A549 (cell line): Measurements from ENCODE around the gene WDR62. TPM values are rescaled to one million over a fixed set of nuclear protein-coding genes. Genes with fewer than 3 reads are reported as not detected.
A peak's percentile ranks its signal among the peaks of the same experiment; 100 is the strongest.

Experiments
- ATOH8 ChIP-seq: fragments of 250-450 bp; sonication (Bioruptor Pico); IDR thresholded peaks from 2 replicates; pipeline ENCODE4 v1.5.0; 2020; ENCODE audit warnings: low read depth, mild to moderate bottlenecking, moderate library complexity
- CBX2 ChIP-seq: fragments of 200-600 bp; sonication (generic); IDR thresholded peaks from 2 replicates; pipeline ENCODE4 v1.6.1; 2016; ENCODE audit warnings: low read depth, mild to moderate bottlenecking, borderline replicate concordance
- CBX8 ChIP-seq: fragments of 200-600 bp; sonication (generic); IDR thresholded peaks from 2 replicates; pipeline ENCODE4 v1.6.1; 2016
- CEBPB ChIP-seq, 2 experiments: fragments of >200 bp in 1 of 2; sonication (Bioruptor Twin) in 1 of 2; formaldehyde crosslinking in 1 of 2; IDR thresholded peaks; 2 replicates each; pipeline ENCODE4 v1.6.1; 2012 to 2016
- CHD2 ChIP-seq: fragments of 150-350 bp; IDR thresholded peaks from 2 replicates; pipeline ENCODE4 v1.6.1; 2014; ENCODE audit warnings: low read length; ENCODE audit not compliant: partially characterized antibody
- E2F6 ChIP-seq: IDR thresholded peaks from 2 replicates; pipeline ENCODE4 v1.6.1; 2012; ENCODE audit warnings: low read depth, borderline replicate concordance
- EP300 ChIP-seq, 2 experiments: fragments of >200 bp; sonication (Bioruptor Twin); formaldehyde crosslinking; IDR thresholded peaks; 2 replicates in 1 of 2; 3 replicates in 1 of 2; pipeline ENCODE4 v1.6.1; 2016 to 2017
- HDAC2 ChIP-seq: fragments of 200-600 bp; sonication (generic); IDR thresholded peaks from 2 replicates; pipeline ENCODE4 v1.6.1; 2016
- JUN ChIP-seq, 2 experiments: fragments of >200 bp; sonication (Bioruptor Twin); formaldehyde crosslinking; IDR thresholded peaks; 2 replicates in 1 of 2; 3 replicates in 1 of 2; pipeline ENCODE4 v1.6.1; 2016 to 2017
- JUNB ChIP-seq: fragments of >200 bp; sonication (Bioruptor Twin); formaldehyde crosslinking; IDR thresholded peaks from 2 replicates; pipeline ENCODE4 v1.6.1; 2016
- KDM5A ChIP-seq: fragments of 200-600 bp; sonication (generic); IDR thresholded peaks from 2 replicates; pipeline ENCODE4 v1.6.1; 2016; ENCODE audit warnings: antibody characterized with exemption, mild to moderate bottlenecking
- MAZ ChIP-seq: fragments of 150-350 bp; IDR thresholded peaks from 2 replicates; pipeline ENCODE4 v1.6.1; 2014; ENCODE audit warnings: antibody characterized with exemption, low read depth, low read length, borderline replicate concordance
- MYC ChIP-seq: IDR thresholded peaks from 2 replicates; pipeline ENCODE4 v1.6.1; 2012; ENCODE audit warnings: mild to moderate bottlenecking, inconsistent platforms, low read length, improper control_type of control experiment, borderline replicate concordance
- NFE2L2 ChIP-seq: fragments of 150-350 bp; conservative IDR thresholded peaks from 2 replicates; pipeline ENCODE4 v1.6.1; 2014; ENCODE audit warnings: low read length
- PBX3 ChIP-seq: IDR thresholded peaks from 2 replicates; pipeline ENCODE4 v1.6.1; 2012
- PHF8 ChIP-seq: fragments of 200-600 bp; sonication (generic); IDR thresholded peaks from 2 replicates; pipeline ENCODE4 v1.6.1; 2016; ENCODE audit warnings: low read depth, mild to moderate bottlenecking, antibody characterized with exemption, moderate library complexity, borderline replicate concordance
- POLR2A ChIP-seq: IDR thresholded peaks from 2 replicates; pipeline ENCODE4 v1.6.1; 2012; ENCODE audit warnings: mild to moderate bottlenecking, low read length
- RAD21 ChIP-seq, 2 experiments: fragments of >200 bp in 1 of 2; sonication (Bioruptor Twin) in 1 of 2; formaldehyde crosslinking in 1 of 2; IDR thresholded peaks in 1 of 2; conservative IDR thresholded peaks in 1 of 2; 2 replicates in 1 of 2; 3 replicates in 1 of 2; pipeline ENCODE4 v1.6.1; 2012 to 2018; ENCODE audit warnings: inconsistent platforms in 1 of 2
- REST ChIP-seq: fragments of 200-600 bp; sonication (generic); IDR thresholded peaks from 2 replicates; pipeline ENCODE4 v1.6.1; 2016; ENCODE audit warnings: antibody characterized with exemption, mild to moderate bottlenecking, moderate library complexity
- RFX5 ChIP-seq: fragments of 450-650 bp; IDR thresholded peaks from 2 replicates; pipeline ENCODE4 v1.7.1; 2014; ENCODE audit warnings: antibody characterized with exemption, mild to moderate bottlenecking, moderate library complexity
- SMC3 ChIP-seq: fragments of >200 bp; sonication (Bioruptor Twin); formaldehyde crosslinking; IDR thresholded peaks from 3 replicates; pipeline ENCODE4 v1.6.1; 2018; ENCODE audit warnings: inconsistent platforms
- TFCP2L1 ChIP-seq: fragments of 250-450 bp; sonication (Bioruptor Pico); IDR thresholded peaks from 2 replicates; pipeline ENCODE4 v1.5.0; 2021; ENCODE audit warnings: mild to moderate bottlenecking
- TP53 ChIP-seq: fragments of 250-450 bp; sonication (Bioruptor Pico); IDR thresholded peaks from 2 replicates; pipeline ENCODE4 v1.5.0; 2021; ENCODE audit warnings: mild to moderate bottlenecking, moderate library complexity
- ZC3H11A ChIP-seq: fragments of 450-650 bp; IDR thresholded peaks from 2 replicates; pipeline ENCODE4 v1.6.1; 2014; ENCODE audit warnings: antibody characterized with exemption, mild to moderate bottlenecking
- polyA plus RNA-seq, 4 experiments: library from polyadenylated mRNA; depleted of rRNA in 3 of 4; stranded (reverse); fragments of >200 nt; fragmentation: RNase III in 1 of 4; extraction: RNeasy Plus Mini Kit Qiagen cat#74134 plus additional on column Dnase treatment in 1 of 4; gene quantifications; 2 replicates in 3 of 4; 3 replicates in 1 of 4; pipeline ENCODE4 v1.2.3, GENCODE V29; 2011 to 2017
- TF ChIP-seq, protein P1 (sequence below): fragments of >200 bp; sonication (Bioruptor Twin); formaldehyde crosslinking; IDR thresholded peaks from 3 replicates; pipeline ENCODE4 v1.6.1; 2016
- TF ChIP-seq, protein P2 (sequence below): fragments of 450-650 bp; IDR thresholded peaks from 2 replicates; pipeline ENCODE4 v1.6.1; 2014; ENCODE audit warnings: antibody characterized with exemption

WDR62 gene
- polyA plus RNA-seq, 2 of the 4 experiments (the other 2 are of a cell fraction) = 15.5 to 32.9 TPM

DNA sequence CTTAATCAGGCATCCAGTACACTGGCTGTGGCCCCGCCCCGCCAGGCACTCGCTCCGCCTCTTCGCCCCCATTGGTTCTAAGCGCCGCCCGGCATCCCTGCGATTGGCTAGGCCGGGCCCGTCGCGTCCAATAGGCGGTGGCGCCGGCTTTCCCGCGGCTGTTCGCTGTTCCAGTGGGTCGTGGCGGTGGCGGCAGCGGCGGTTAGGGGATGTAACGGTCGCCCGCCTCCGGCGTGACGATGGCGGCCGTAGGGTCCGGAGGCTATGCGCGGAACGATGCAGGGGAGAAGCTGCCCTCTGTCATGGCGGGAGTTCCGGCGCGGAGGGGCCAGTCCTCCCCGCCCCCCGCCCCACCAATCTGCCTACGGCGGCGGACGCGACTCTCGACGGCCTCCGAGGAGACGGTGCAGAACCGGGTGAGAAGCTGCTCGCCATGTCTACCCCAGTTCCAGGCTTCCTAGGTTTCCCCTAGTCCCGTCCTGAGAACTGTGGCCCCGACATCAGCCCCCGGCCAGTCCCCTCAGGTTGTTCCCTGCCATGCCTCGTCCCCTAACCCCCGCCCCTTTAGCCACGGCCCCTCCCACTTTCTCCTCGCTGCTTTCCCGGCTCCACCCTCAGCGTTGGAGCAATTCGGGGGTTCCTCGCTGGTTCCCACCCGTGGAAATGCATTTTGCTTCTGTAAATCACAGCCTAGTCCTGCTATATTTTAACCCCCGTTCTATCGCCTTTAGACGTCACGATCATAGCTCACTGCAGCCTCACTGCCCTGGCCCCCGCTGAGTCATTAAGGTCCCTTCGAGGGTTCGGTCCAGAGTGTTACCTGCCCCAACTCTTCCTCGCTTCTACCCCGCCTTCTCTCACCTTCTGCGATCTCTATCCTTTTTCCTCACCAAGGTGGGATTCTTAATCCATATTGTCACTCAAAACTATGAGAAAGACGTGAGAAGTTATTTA, at the start of gene WDR62 (continued):
- TF ChIP-seq REST = no peak; the same call in 1 of the 2 replicates
- peak; percentile 92 for TF ChIP-seq TFCP2L1 (CRISPR knock-in tag)
- TF ChIP-seq SMC3 = no peak; the same call in 2 of the 3 replicates
- no peak for TF ChIP-seq RAD21 (conservative IDR thresholded peaks at IDR 0.05 in 1 of 2, IDR thresholded peaks at IDR 0.05 in 1 of 2)
- no peak for TF ChIP-seq CEBPB (IDR thresholded peaks at IDR 0.05)
- TF ChIP-seq EP300 (IDR thresholded peaks at IDR 0.05) = no peak
- TF ChIP-seq JUNB = no peak
- TF ChIP-seq, protein P1, sequence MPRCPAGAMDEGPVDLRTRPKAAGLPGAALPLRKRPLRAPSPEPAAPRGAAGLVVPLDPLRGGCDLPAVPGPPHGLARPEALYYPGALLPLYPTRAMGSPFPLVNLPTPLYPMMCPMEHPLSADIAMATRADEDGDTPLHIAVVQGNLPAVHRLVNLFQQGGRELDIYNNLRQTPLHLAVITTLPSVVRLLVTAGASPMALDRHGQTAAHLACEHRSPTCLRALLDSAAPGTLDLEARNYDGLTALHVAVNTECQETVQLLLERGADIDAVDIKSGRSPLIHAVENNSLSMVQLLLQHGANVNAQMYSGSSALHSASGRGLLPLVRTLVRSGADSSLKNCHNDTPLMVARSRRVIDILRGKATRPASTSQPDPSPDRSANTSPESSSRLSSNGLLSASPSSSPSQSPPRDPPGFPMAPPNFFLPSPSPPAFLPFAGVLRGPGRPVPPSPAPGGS = no peak
- TF ChIP-seq KDM5A = peak; percentile 67; the same call in 1 of the 2 replicates
- TF ChIP-seq PHF8 = peak; percentile 63; the same call in 1 of the 2 replicates
- peak; percentile 94 for TF ChIP-seq E2F6
- 0 out of 2 replicates have a peak, but pooled peaks have one; percentile 8 for TF ChIP-seq MAZ
- no peak for TF ChIP-seq NFE2L2
- TF ChIP-seq, protein P2, sequence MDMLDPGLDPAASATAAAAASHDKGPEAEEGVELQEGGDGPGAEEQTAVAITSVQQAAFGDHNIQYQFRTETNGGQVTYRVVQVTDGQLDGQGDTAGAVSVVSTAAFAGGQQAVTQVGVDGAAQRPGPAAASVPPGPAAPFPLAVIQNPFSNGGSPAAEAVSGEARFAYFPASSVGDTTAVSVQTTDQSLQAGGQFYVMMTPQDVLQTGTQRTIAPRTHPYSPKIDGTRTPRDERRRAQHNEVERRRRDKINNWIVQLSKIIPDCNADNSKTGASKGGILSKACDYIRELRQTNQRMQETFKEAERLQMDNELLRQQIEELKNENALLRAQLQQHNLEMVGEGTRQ = no peak
- TF ChIP-seq HDAC2 = no peak
- TF ChIP-seq TP53 = no peak
- TF ChIP-seq CBX2 = no peak
- TF ChIP-seq MYC = no peak; the same call in 1 of the 2 replicates
- no peak for TF ChIP-seq CBX8
- TF ChIP-seq PBX3 = no peak
- TF ChIP-seq ZC3H11A = no peak
- peak; percentile 85 for TF ChIP-seq RFX5
- no peak for TF ChIP-seq CHD2
- TF ChIP-seq POLR2A = peak; percentile 42
- peak in 1 of 2 experiments; percentile 26; a peak in 3 of 5 replicates for TF ChIP-seq JUN (IDR thresholded peaks at IDR 0.05)
- TF ChIP-seq ATOH8 = no peak
